Neural cell (in vitro differentiated cells): ENCODE measurements around the gene OSBPL1A.

Experiments used
- EP300 ChIP-seq: fragments of 450-650 bp; conservative IDR thresholded peaks from 2 replicates; pipeline ENCODE4 v1.6.1; 2014; ENCODE audit warnings: antibody characterized with exemption, mild to moderate bottlenecking, moderate library complexity; ENCODE audit not compliant: poor library complexity, severe bottlenecking
- MXI1 ChIP-seq: fragments of 450-650 bp; conservative IDR thresholded peaks from 2 replicates; pipeline ENCODE4 v1.6.1; 2014; ENCODE audit warnings: antibody characterized with exemption, mild to moderate bottlenecking; ENCODE audit not compliant: poor library complexity, severe bottlenecking
- POLR2AphosphoS5 ChIP-seq: IDR thresholded peaks from 2 replicates; pipeline ENCODE4 v1.6.1; 2012
- RAD21 ChIP-seq: fragments of 450-650 bp; conservative IDR thresholded peaks from 2 replicates; pipeline ENCODE4 v1.6.1; 2014; ENCODE audit warnings: antibody characterized with exemption, mild to moderate bottlenecking, moderate library complexity
- TF ChIP-seq, protein P1 (sequence below): fragments of 450-650 bp; IDR thresholded peaks from 2 replicates; pipeline ENCODE4 v1.5.1; 2014; ENCODE audit warnings: antibody characterized with exemption, mild to moderate bottlenecking, moderate library complexity; ENCODE audit not compliant: poor library complexity, severe bottlenecking
- TF ChIP-seq, protein P2 (sequence below): IDR thresholded peaks from 2 replicates; pipeline ENCODE4 v1.6.1; 2012; ENCODE audit warnings: borderline replicate concordance

DNA sequence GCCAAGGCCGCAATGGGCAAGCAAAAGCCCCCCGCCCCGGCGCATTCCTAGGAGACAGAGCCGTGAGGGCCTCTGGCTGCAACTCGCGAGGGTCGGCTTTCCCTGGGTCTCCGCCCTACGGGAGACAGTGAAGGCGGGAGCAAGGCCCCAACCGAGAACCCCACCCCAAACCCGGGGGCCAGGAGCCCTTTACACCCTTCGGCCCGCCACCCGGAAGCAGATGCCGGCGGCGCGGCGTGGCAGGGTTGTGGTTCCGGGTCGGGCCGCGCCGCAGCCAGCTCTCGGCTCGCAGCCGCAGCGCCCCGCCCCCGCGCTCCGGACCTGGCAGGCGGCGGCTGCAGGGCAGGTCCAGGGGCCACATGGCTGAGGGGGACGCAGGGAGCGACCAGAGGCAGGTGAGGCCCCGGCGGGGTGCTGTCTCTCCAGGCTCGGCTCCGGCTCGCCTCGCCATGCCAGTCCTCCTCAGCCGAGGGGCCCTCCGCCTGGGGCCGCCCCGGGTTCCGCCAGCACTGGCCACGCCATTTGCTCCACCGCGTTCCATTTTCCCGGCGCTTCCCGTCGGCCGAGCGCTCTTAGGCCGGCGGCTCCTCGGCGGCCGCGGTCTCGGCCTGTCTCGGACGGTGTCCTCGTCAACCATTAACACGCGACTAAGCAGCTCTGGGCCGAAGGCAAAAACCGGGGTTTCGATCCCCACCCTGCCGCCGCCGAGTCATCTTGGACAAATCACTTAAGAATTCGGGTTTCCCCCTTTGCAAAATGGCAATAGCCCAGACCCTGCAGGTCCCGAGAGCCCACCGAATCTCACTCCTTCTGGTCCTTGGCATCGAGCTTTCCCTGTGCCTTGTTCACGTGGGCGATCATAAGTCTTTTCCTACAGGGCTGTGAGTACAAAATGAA lies 29.0 kb upstream of the OSBPL1A start, which contains the start of gene IMPACT:
- TF ChIP-seq, protein P1, sequence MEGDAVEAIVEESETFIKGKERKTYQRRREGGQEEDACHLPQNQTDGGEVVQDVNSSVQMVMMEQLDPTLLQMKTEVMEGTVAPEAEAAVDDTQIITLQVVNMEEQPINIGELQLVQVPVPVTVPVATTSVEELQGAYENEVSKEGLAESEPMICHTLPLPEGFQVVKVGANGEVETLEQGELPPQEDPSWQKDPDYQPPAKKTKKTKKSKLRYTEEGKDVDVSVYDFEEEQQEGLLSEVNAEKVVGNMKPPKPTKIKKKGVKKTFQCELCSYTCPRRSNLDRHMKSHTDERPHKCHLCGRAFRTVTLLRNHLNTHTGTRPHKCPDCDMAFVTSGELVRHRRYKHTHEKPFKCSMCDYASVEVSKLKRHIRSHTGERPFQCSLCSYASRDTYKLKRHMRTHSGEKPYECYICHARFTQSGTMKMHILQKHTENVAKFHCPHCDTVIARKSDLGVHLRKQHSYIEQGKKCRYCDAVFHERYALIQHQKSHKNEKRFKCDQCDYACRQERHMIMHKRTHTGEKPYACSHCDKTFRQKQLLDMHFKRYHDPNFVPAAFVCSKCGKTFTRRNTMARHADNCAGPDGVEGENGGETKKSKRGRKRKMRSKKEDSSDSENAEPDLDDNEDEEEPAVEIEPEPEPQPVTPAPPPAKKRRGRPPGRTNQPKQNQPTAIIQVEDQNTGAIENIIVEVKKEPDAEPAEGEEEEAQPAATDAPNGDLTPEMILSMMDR = peak; percentile 7
- TF ChIP-seq RAD21 (no peak), POLR2AphosphoS5 (peak; percentile 44), MXI1 (peak; percentile 72), EP300 (peak; percentile 43)
- TF ChIP-seq, protein P2, sequence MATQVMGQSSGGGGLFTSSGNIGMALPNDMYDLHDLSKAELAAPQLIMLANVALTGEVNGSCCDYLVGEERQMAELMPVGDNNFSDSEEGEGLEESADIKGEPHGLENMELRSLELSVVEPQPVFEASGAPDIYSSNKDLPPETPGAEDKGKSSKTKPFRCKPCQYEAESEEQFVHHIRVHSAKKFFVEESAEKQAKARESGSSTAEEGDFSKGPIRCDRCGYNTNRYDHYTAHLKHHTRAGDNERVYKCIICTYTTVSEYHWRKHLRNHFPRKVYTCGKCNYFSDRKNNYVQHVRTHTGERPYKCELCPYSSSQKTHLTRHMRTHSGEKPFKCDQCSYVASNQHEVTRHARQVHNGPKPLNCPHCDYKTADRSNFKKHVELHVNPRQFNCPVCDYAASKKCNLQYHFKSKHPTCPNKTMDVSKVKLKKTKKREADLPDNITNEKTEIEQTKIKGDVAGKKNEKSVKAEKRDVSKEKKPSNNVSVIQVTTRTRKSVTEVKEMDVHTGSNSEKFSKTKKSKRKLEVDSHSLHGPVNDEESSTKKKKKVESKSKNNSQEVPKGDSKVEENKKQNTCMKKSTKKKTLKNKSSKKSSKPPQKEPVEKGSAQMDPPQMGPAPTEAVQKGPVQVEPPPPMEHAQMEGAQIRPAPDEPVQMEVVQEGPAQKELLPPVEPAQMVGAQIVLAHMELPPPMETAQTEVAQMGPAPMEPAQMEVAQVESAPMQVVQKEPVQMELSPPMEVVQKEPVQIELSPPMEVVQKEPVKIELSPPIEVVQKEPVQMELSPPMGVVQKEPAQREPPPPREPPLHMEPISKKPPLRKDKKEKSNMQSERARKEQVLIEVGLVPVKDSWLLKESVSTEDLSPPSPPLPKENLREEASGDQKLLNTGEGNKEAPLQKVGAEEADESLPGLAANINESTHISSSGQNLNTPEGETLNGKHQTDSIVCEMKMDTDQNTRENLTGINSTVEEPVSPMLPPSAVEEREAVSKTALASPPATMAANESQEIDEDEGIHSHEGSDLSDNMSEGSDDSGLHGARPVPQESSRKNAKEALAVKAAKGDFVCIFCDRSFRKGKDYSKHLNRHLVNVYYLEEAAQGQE = no peak
